GM12873 (cell line): Measurements from ENCODE around the gene OR51B5.

Experiments
- TF ChIP-seq, protein P1 (sequence below): IDR thresholded peaks from 2 replicates; pipeline ENCODE4 v1.5.1; 2012; ENCODE audit warnings: low read depth, mild to moderate bottlenecking, moderate library complexity, low read length, control low read depth; ENCODE audit not compliant: insufficient read depth; ENCODE audit errors: missing control alignments

The OR51B5 gene

GRCh38 chr11:5324197-5324596 is 19.1 kb downstream of the OR51B5 start, which contains the start of gene OR51B2:
OR51B2 (minus strand) TSS chr11:5324297; CDS start chr11:5324297, 0 bp downstream.
- TF ChIP-seq, protein P1, sequence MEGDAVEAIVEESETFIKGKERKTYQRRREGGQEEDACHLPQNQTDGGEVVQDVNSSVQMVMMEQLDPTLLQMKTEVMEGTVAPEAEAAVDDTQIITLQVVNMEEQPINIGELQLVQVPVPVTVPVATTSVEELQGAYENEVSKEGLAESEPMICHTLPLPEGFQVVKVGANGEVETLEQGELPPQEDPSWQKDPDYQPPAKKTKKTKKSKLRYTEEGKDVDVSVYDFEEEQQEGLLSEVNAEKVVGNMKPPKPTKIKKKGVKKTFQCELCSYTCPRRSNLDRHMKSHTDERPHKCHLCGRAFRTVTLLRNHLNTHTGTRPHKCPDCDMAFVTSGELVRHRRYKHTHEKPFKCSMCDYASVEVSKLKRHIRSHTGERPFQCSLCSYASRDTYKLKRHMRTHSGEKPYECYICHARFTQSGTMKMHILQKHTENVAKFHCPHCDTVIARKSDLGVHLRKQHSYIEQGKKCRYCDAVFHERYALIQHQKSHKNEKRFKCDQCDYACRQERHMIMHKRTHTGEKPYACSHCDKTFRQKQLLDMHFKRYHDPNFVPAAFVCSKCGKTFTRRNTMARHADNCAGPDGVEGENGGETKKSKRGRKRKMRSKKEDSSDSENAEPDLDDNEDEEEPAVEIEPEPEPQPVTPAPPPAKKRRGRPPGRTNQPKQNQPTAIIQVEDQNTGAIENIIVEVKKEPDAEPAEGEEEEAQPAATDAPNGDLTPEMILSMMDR, result no peak

GRCh38 chr11:5317292-5317691 is 26.0 kb downstream of the OR51B5 start:
- TF ChIP-seq, protein P1, result no peak

GRCh38 chr11:5310423-5310822 is 32.9 kb downstream of the OR51B5 start:
- TF ChIP-seq, protein P1, result no peak

- TF ChIP-seq, protein P1, result no peak
These were observed 35.9 kb downstream of the OR51B5 start for GRCh38 chr11:5307256-5308019.

DNA sequence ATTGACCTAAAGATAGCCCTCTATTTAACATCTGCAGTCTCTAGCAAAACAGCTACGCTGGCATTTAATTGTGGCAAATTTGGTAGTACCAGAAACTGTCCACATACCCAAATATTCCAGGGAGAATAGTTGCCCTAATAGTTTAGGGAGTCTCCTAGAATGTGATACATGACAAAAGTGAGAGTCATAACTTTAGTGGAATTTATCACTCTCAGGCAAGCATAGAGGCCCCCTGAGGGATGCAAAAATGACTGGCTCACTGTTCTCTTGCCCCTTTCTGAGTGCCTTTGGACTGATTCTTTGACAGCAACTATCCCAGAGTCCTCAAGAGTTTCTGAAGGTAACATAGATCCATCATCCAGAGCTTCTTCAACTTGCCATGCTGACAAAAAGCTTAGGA is 39.3 kb downstream of the OR51B5 start:
- TF ChIP-seq, protein P1, result no peak

DNA sequence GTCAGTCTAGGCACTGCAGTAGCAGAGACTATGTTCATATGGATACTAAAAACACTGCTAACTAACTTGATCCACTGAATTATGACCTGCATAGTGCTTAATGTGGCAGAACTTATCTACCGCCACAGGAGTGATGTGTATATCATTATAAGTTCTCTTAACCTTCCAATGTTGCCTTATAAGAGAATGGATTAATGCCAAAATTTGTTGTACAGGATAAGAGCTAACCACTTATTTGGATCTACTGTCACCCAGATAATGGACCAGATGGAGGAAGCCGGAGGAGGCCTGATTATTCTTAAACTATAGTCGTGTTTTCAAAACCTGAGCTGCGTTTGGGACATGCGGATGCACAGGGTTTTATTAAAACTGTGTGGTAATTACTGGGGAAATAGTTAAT is 39.7 kb downstream of the OR51B5 start:
- TF ChIP-seq, protein P1, result no peak

- TF ChIP-seq, protein P1, result no peak
These were observed 41.5 kb downstream of the OR51B5 start, which contains the start of gene OR51B4 for GRCh38 chr11:5301846-5302245. OR51B4 (minus strand) TSS chr11:5301946; CDS start chr11:5301946, 0 bp downstream.
